Fibroblast of skin of left biceps (primary cell): ENCODE data around the gene TTLL8.

Experiments used
- DNase-seq, 2 experiments: peaks; one replicate each; pipeline ENCODE4 v3.0.0-alpha.2; 2013; ENCODE audit warnings: low read depth in 2 of 2

TTLL8 gene

GRCh38 chr22:50082961-50083461, 24.9 kb upstream of the TTLL8 start:
- DNase-seq: no peak

- no peak for DNase-seq
These were observed 24.2 kb upstream of the TTLL8 start for GRCh38 chr22:50082197-50082715.

- DNase-seq: no peak
These were observed 23.5 kb upstream of the TTLL8 start for GRCh38 chr22:50081426-50082196.

DNA sequence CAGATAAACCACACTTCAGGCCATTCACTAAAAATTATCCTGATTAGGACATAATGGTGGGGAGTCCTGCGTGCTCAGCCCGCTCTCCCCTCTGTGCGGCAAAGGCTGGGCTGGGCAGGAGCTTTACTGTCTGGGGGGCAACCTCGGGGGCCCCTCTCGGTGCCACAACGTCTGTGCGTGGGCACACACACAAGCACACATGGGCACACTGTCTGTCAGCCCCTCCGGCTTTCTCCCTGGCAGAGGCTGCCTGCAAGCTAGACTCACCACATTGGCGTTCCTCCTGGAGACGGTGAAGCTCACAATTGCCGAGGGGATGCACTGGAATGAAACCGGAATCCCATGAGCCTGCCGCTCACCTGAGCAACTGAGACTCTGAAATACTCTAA, 22.0 kb upstream of the TTLL8 start:
- no peak for DNase-seq

DNA sequence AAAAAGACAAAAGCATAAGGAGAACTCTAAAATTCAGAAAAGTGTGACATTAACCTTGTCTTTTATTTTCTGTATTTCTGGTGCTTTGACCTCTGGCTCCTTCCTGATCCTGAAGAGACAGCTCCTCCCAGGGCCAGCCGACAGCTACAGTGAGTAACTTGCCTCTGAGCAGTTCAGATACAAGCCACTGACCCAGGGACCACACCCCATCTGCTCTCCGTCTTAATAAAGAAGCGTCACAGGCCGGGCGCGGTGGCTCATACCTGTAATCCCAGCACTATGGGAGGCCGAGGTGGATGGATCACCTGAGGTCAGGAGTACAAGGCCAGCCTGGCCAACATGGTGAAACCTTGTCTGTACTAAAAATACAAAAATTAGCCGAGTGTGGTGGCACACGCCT, 20.7 kb upstream of the TTLL8 start:
- no peak for DNase-seq

GRCh38 chr22:50078246-50078645, 20.1 kb upstream of the TTLL8 start:
- DNase-seq: no peak

GRCh38 chr22:50076646-50077535, 18.8 kb upstream of the TTLL8 start:
- DNase-seq: no peak

DNA sequence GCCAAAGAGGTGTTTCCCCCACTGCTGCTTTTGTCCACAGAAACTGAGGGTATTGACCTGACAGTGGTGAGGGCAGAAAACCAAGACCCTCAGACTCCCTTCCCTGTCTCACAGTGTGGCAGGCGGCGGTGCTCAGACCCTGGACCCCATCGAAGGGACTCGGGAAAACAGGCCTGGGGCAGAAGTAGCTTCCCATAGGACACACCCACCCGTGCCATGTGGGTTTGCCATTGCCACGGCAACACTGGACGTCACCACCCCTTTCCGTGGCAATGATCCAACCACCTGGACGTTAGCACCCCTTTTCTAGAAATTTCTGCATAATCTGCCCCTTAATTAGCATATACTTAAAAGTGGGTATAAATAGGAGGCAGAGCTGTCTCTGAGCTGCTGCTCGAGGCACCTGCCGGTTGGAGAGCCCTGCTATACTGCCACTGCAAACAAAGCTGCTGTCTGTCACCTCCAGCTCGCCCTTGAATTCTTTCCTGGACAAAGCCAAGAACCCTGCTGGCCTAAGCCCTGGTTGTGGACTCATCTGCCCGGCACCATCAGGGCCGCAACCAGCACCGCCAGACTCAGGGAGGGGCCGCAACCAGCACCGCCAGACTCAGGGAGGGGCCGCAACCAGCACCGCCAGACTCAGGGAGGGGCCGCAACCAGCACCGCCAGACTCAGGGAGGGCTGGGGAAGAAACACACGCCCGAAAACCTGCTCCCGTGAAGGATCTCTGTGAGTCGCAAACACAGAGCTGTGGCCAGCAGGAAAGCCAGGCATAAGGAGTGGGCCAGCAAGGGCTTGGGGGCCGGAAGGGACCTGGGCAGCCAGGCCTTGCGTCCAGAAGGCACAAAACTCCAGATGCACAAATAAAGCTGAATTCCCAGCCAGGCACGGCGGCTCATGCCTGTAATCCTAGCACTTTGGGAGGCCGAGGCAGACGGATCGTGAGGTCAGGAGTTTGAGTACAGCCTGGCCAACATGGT, 16.7 kb upstream of the TTLL8 start:
- DNase-seq: no peak

DNA sequence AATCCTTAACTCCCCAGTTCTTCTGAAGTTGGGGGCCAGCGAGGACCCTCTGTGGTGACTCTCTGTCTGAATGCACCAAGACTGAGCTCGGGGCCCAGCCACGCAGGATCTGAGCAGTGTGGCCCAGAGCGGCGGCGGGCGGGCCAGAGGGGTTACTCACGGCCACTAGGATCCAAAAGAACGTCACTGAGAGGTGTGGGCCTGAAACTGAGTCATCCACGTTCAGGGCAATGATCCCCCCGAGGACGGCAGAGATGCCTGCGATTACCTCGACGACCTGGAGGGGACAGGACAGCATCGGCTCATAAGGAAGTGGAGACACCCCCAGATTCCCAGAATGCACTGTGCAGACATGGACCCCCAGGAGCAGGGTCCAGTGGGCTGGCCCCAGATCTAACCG, 16.0 kb upstream of the TTLL8 start:
- no peak for DNase-seq

DNA sequence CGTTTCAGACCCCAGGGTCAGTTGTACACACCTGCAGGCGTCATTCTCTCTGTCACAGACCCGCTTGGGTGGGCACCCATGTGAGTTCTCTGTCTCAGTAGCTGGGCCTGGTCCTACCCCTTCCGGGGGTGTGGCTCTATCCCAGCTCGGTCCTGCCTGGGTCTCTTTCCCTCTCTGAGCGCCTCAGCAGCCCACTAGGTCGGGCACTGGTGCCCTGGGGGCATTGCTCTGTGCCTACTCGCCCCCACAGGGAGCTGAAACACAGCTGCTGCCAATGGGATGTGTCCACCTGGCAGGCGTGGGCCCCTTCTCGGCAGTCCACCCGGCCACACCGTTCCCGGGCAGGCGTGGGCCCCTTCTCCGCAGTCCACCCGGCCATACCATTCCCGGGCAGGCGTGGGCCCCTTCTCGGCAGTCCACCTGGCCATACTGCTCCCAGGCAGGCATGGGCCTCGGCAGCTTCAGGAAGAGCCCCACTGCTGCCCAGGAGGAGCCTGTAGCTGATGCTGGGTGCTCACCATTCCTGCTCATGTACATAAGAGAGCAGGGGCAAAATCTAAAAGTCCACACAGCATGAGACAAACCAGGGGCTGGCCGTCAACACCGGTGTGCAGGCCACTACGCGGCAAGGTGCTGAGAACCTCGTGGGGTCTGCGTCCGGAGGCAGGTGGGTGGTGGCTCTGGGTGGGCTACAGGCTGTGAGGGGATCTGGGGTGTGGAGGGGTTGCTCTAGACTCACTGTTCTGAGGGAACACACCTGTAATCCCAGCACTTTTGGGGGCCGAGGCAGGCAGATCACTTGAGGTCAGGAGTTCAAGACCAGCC, 14.8 kb upstream of the TTLL8 start:
- DNase-seq: no peak

DNA sequence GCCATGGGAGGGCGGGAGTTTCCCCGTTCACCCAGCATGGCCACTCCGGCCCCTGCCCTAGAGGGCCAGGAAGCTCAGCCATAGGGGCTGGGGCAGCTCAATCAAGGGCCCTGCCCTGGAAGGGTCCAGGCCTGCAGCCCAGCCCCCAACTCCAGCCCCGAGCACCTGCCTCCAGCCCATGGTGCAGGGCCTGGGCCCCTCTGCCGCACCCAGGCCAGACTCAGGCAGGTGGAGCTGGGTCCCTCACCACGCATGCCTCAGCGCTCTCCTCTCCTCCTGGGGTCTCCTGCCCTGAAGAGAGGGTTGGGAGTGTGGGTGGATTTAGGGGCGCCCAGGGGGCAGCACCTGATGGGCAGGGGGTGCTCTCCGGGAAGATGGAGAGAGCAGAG, 14.1 kb upstream of the TTLL8 start:
- DNase-seq: no peak

DNA sequence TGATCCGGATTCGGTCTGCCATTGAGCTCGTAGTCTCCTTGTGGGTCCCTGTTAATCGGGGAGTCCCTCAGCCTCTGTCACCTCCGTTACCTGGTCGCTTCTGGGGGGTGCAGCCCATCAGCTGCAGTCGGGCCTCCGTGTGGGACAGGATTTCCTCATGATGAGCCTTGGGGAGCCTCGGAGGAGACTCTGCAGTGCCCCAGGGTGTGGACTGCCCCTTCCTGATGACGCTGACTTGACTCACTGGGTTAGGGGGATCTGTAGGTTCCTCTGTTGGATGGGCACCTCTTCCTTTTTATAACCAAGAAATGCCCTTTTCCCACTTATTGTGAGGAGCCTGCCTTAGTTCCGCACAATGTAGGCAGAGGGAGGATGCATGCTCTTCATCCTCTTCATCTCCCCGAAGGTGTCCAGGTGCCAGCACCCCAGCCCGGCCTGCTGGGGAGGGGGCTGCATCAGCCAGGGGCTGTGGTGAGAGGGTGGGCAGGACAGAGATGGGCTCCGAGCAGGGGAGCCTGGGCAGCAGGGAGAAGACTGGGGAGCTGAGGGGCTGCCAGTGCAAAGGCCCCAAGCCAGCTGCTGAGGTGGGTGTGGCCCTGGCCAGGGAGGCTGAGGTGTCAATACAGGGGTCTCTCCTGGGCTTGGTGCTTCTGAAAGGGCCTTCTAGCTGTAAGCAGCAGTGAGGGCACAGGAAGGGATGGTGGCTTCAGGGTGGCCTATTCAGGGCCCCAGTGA, 13.5 kb upstream of the TTLL8 start:
- no peak for DNase-seq

DNA sequence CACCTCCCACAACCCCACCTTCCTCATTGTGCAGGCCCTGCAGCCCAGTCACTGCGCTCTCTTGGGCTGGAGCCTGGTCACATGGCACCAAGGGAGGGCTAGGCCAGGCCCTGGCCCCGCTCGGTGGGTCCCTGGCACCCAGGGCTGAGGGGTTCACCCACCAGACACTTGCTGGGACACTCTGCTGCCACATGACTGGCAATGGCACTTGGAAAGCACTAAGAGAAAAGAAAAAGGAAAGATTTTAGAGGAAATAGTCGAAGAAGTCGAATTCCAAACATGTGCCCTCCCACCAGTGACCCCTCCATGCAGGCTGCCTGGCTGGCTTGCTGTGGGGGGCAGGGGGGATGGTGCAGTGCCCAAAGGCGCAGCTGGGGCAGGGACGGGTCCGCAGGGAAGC, 12.3 kb upstream of the TTLL8 start:
- DNase-seq: no peak

GRCh38 chr22:50068096-50068495, 10.0 kb upstream of the TTLL8 start:
- DNase-seq: no peak

- no peak for DNase-seq
These were observed 9.1 kb upstream of the TTLL8 start for GRCh38 chr22:50067244-50067643.

DNA sequence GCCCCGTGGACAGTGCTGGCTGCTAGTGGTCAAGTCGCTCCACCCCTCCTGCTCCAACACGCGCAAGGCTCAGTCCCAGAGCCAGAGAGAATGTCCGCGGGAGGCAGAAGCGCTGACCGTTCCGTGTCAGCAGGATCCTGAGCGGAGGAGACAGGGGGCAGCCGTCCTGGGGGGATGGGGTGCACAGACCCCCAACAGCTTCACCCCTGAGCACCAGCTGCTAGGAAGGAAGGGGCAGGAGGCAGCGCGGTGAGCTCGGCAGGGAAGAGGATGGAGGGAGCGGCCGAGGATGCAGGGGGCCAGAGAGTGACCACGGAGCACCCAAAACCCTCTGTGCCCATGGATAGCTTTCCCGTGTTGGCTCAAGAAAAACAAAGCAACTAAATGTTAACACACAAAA, 6.4 kb upstream of the TTLL8 start:
- DNase-seq: no peak

DNA sequence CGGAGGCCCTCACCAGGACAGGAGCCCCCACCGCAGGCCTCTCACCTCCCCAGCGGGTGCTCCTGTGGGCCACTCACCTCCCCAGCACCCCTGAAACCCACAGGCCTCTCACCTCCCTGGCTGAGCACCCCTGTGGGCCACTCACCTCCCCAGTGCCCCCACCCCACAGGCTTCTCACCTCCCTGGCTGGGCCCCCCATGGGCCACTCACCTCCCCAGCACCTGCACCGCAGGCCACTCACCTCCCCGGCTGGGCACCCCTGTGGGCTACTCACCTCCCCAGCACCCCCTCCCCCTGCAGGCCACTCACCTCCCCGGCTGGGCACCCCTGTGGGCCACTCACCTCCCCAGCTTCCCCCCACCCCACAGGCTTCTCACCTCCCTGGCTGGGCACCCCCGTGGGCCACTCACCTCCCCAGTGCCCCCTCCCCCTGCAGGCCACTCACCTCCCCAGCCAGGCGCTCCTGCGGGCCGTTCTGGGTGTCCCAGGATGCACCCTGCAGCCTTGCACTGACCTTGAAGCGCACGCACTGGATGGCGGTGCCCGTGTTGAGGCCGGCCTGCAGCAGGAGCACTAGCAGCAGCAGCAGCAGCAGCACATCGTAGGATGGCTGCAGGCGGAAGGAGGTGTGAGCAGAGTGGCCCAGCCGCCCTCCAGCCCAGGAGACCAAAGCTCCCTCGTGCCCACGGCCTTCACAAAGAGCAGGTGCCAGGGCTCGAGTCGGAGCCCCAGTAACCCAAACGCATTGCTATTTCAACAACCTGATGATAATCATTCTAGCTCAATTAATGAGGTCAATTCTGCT, 5.7 kb upstream of the TTLL8 start:
- no peak for DNase-seq

DNA sequence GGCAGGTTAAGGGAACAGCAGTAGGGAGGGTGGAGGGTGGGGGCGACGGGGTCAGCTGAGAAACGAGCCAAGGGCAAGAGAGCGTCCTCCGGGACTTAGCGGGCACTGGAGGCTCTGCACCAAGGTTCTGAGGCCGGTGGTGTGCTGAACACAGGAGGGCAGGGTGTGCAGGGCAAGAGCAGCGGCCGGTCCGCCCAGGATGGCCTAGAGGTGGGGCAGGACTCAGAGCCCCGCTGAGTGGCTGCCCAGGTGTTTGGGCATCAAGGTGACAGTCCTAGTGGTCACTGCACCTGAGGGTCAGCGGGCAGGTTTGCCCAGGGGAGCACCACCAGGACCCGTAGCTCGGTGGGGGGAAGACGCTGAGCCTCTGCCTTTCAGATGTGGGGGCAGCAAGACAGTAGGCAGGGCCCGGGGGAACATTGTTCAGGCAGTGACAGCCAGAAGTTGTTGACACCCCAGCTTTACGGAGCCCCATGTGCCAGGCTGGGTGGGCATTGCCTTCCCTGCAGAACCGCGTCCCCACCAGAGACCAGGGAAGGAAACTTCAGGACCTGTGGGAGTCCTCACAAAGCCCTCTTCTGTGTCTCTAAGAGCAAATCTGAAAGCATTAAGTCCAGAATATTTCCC, 4.5 kb upstream of the TTLL8 start:
- no peak for DNase-seq
